ENCODE measurements around the gene PAQR5. TPM values are rescaled to one million over a fixed set of nuclear protein-coding genes. Genes with fewer than 3 reads are reported as not detected.

Gene PAQR5
- total RNA-seq, 1 donor = 1.3 TPM

DNA sequence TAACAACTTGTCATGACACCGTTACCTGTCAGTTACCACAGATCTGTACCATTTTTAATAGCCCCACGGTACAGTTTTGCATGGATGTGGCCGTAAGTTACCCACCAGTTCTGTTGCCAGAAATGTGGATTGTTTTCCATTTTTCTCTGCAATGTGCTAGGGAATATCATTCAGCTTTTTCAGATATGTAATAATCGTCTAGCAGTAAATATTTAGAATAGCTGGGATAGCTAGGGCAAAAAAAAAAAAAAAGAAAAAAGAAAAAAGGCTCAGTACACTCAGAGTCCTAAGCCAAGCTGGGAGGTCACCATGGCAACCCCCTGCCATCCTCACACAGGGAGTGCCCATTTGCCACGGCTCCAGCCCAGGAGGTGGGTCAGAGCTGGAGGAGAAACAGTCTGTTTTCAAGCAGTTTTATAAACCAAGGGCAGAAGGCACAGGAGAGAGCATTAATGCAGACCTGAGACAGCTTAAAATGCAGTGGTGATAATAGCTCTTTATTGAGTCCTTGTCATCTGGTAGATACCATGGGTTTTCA lies 25.2 kb downstream of the PAQR5 start:
- H3K4me3 ChIP-seq (ENCODE audit: low read depth, low read length) = no peak overlapping the region
- peak; percentile 42 for DNase-seq (ENCODE audit: low read depth)
- TF ChIP-seq, protein P1, sequence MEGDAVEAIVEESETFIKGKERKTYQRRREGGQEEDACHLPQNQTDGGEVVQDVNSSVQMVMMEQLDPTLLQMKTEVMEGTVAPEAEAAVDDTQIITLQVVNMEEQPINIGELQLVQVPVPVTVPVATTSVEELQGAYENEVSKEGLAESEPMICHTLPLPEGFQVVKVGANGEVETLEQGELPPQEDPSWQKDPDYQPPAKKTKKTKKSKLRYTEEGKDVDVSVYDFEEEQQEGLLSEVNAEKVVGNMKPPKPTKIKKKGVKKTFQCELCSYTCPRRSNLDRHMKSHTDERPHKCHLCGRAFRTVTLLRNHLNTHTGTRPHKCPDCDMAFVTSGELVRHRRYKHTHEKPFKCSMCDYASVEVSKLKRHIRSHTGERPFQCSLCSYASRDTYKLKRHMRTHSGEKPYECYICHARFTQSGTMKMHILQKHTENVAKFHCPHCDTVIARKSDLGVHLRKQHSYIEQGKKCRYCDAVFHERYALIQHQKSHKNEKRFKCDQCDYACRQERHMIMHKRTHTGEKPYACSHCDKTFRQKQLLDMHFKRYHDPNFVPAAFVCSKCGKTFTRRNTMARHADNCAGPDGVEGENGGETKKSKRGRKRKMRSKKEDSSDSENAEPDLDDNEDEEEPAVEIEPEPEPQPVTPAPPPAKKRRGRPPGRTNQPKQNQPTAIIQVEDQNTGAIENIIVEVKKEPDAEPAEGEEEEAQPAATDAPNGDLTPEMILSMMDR (IDR thresholded peaks at IDR 0.05; ENCODE audit: insufficient read depth, low read depth, low read length) = no peak

DNA sequence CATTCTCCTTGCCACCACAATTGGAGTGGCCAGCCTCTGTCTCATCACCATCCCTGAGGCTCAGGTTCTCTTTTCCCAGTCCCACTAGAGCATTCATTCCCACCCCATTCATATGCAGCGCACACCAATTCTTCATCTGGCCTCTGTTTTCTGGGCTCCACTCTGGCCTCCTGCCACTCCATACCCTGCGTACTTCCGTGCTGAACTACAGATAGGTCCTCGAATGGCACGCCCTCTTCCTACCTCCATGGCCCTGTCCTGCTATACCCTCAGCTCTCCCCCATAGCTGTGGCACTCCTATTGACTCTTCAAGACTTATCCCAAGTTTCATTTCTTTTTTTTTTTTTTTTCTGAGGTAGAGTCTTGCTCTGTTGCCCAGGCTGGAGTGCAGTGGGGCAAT lies 25.9 kb downstream of the PAQR5 start:
- DNase-seq (ENCODE audit: low read depth) = no peak
- H3K4me3 ChIP-seq (ENCODE audit: low read depth, low read length) = no peak overlapping the region
- TF ChIP-seq, protein P1 (IDR thresholded peaks at IDR 0.05; ENCODE audit: insufficient read depth, low read depth, low read length) = no peak

DNA sequence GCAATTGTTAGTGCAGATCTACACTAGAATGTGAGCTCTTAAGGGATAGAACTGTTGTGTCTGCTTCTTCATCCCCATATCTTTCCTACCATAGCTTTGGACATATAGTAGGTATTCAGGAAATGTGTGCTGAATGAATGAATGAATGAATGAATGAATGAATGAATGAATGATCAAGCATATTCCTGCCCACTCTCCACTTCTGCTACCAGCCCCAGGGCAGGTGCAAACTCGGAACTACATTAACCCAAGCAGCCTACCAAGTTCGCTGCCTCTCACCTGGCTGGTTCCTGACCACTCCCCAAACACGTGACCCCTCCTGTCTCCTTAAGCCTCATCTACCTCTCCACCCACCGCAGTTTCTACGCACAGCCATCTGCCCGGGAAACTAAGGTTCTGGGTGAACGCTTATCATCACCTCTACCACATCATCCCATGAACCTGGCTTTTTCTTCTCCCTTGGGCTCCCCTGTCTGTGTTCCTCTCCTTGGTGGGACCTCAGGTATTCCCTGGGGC lies 26.8 kb downstream of the PAQR5 start:
- DNase-seq (ENCODE audit: low read depth) = no peak
- H3K4me3 ChIP-seq (ENCODE audit: low read depth, low read length) = no peak overlapping the region
- TF ChIP-seq, protein P1 (IDR thresholded peaks at IDR 0.05; ENCODE audit: insufficient read depth, low read depth, low read length) = no peak

DNA sequence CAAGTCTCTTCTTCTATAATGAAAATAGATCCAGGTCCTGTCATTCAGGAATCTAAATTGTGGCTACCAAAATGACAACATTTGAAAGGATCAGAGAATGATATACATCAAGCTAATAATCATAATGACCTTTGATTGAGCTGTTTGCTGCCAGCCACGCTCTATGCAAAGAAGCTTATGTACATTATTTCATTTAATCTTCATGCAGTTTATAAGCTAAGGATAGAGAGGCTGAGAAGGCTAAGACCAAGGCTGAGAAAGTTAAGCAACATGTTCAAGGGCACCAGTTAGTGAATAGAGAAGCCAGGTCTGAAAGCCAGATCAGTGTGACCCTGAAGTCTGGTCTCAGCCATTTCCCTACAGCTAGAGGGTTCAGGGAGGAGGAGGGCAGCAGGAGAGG lies 29.4 kb downstream of the PAQR5 start:
- no peak overlapping the region for H3K4me3 ChIP-seq (ENCODE audit: low read depth, low read length)
- TF ChIP-seq, protein P1 (IDR thresholded peaks at IDR 0.05; ENCODE audit: insufficient read depth, low read depth, low read length) = no peak

DNA sequence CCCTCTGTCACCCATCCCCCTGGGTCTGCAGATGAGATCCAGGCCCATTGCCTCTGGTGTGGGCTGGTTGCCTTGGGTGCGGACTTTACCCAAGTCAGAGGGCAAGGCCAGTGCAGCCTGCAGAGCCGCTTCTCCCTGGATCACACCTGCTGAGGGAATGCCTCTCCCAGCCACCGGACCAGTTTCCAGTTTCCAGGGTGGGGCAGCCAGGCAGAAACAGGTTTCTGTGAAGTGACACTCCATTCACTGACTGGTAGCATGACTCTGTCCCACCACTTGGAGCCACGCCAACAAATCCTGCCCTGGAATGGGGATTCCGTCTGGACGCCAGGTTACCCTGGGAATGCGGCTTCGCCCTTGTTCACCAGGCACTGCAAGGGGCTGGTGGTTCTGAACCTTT lies 30.0 kb downstream of the PAQR5 start:
- TF ChIP-seq, protein P1 (IDR thresholded peaks at IDR 0.05; ENCODE audit: insufficient read depth, low read depth, low read length) = no peak
- DNase-seq (ENCODE audit: low read depth) = no peak
- no peak overlapping the region for H3K4me3 ChIP-seq (ENCODE audit: low read depth, low read length)

More for the DNA sequence above, 29.4 kb downstream of the PAQR5 start:
- no peak for DNase-seq (ENCODE audit: low read depth)

DNA sequence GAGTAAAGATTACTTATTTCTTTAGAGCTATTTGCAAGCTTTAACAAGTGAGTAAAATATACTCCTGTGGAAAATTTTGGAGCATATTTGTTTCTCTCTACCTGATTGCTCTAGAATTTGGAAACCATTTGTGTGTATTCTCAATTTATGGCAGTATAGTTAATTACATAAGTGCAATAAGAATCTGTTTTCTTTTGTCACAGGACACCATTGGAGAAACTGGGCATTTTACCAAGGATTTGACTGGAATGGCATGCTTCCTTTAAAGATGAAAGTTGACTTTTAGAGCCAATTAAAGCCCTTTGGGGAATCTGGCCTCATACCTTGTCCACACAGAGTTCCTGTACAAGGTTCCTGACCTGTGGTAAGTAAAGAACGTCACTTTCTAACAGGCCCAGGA lies 38.4 kb downstream of the PAQR5 start:
- TF ChIP-seq, protein P1 (IDR thresholded peaks at IDR 0.05; ENCODE audit: insufficient read depth, low read depth, low read length) = no peak
- peak; percentile 27 for DNase-seq (ENCODE audit: low read depth)
- H3K4me3 ChIP-seq (ENCODE audit: low read depth, low read length) = no peak overlapping the region
